SU-DHL-6 (cell line): Measurements from ENCODE around the gene UTS2B.

Experiments
- CTCF ChIP-seq: fragments of 200-600 bp; sonication (generic); IDR thresholded peaks from one replicate; pipeline ENCODE4 v1.5.1; 2017; ENCODE audit warnings: antibody characterized with exemption, mild to moderate bottlenecking, low read length, moderate library complexity; ENCODE audit not compliant: insufficient read depth, poor library complexity, severe bottlenecking
- EZH2phosphoT487 ChIP-seq: fragments of 200-600 bp; sonication (generic), shearing (Covaris generic); conservative IDR thresholded peaks from 2 replicates; pipeline ENCODE4 v1.6.1; 2018; ENCODE audit warnings: mild to moderate bottlenecking, antibody characterized with exemption, low read length, moderate library complexity, mixed read lengths

- TF ChIP-seq CTCF (no peak), EZH2phosphoT487 (no peak)
Observed at GRCh38 chr3:191321019-191321767, 9.1 kb downstream of the UTS2B start.
